Adrenal gland (tissue), 12 donors: ENCODE data around the gene SLITRK1. TPM values are rescaled to one million over a fixed set of nuclear protein-coding genes. Genes with fewer than 3 reads are reported as not detected.

Source experiments
- DNase-seq, 7 donors: peaks; one replicate each; pipeline ENCODE4 v3.0.0-alpha.2; 2019 to 2020
- H3K27ac ChIP-seq, 5 donors: fragments of 200-600 bp; sonication (generic) in 4 of 5; 1 replicate in 3 of 5; 2 replicates in 2 of 5; pipeline versions ENCODE4 v1.5.1 to v1.8.0; 2016 to 2020; ENCODE audit warnings: mild to moderate bottlenecking in 1 of 5
- H3K27me3 ChIP-seq: fragments of 200-600 bp; 2 replicates; pipeline ENCODE4 v1.8.0; 2021
- H3K36me3 ChIP-seq, 2 donors: fragments of 200-600 bp; replicated peaks in 1 of 2; 1 replicate in 1 of 2; 2 replicates in 1 of 2; pipeline versions ENCODE4 v1.5.1 to v1.8.0; 2018 to 2022
- H3K4me1 ChIP-seq, 2 donors: fragments of 200-600 bp; replicated peaks in 1 of 2; 1 replicate in 1 of 2; 2 replicates in 1 of 2; pipeline versions ENCODE4 v1.5.1 to v1.8.0; 2018 to 2021
- H3K4me3 ChIP-seq, 4 donors: fragments of 200-600 bp; sonication (generic) in 3 of 4; one replicate each; pipeline ENCODE4 v1.5.1; 2016 to 2018
- H3K9me3 ChIP-seq, 3 donors: fragments of 200-600 bp; sonication (generic) in 1 of 3; replicated peaks in 1 of 3; 1 replicate in 2 of 3; 2 replicates in 1 of 3; pipeline versions ENCODE4 v1.5.1 to v1.8.0; 2016 to 2021
- POLR2A ChIP-seq, 2 donors: fragments of 450-650 bp; IDR thresholded peaks; one replicate each; pipeline ENCODE4 v1.6.1; 2017; ENCODE audit warnings: antibody characterized with exemption in 2 of 2, mild to moderate bottlenecking in 2 of 2, moderate library complexity in 1 of 2
- WGBS, 4 donors: extraction: QIAGEN DNeasy Blood & Tissue Kit in 2 of 4; methylation state at CpG; one replicate each; pipeline versions ENCODE4 v1.1.5 to v1.1.7; 2013 to 2017; 5-methylcytosine and 5-hydroxymethylcytosine counted together
- intact Hi-C, 2 donors: fragments of 100-400 bp; cut with DNase I; formaldehyde crosslinking; loops; one replicate each; pipeline versions ENCODE4 v1.14.1 to v1.15.0; 2022 to 2023
- polyA plus RNA-seq, 3 donors: library from polyadenylated mRNA; stranded (reverse); fragments of 200-250 nt in 2 of 3; fragments of 350-450 nt in 1 of 3; fragmentation: Illumina TruSeq in 1 of 3; extraction: RNeasy Lipid Tissue Mini Kit (QIAGEN cat#74804) in 1 of 3; gene quantifications; one replicate each; pipeline ENCODE4 v1.2.3, GENCODE V29; 2013 to 2014
- total RNA-seq, 9 donors: library from RNA; depleted of rRNA in 4 of 9; stranded (reverse); fragments of >200 nt in 4 of 9; fragments of 120-200 nt in 1 of 9; fragmentation: NEBNext Ultra II Directional in 1 of 9; extraction: Animal tissue kit (Norgen Biotek cat#: 25700) in 1 of 9; gene quantifications; one replicate each; pipeline versions ENCODE4 v1.1.0 to v1.2.4, GENCODE V29; 2013 to 2023
- TF ChIP-seq, protein P1 (sequence below), 6 experiments: fragments of 450-650 bp in 4 of 6; fragments of 200-600 bp in 2 of 6; sonication (generic) in 1 of 6; IDR thresholded peaks; 1 replicate in 5 of 6; 2 replicates in 1 of 6; pipeline versions ENCODE4 v1.5.1 to v1.8.0; 2016 to 2021; ENCODE audit warnings: antibody characterized with exemption in 6 of 6, mild to moderate bottlenecking in 2 of 6, moderate library complexity in 1 of 6
- donor health status: healthy with polysubstance abuse.
- donor health status: Bipolar disorder and iron deficiency.
- donor health status: DM: yes; HTN: yes; CAD: no.
- donor health status: DM: no; HTN: no; CAD: no.
- donor health status: DM: no; HTN: no; CAD: no.
- donor health status: DM: yes; HTN: yes; CAD: no.

SLITRK1 gene
- total and polyA plus RNA-seq, 12 donors, result 0.03 to 1.1 (median 0.09) TPM; not detected in 7

DNA sequence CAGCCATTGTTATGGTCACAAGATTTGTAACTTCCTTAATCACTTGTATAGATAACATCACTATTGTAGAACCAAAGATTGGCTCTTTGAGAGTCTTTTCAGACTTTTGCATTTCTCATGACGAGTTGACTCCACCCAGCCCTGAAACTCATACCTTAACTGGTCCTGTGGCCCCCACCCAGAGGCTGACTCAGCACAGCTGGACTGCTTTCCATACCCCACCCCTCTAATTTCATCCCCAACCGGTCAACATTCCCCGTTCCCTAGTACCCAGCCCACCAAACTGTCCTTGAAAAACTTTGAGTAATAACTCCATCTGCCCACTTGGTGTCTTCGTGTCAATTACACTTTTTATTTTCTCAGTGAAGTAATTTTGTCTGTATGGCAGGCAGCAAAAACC lies 32.1 kb upstream of the SLITRK1 start:
- no peak for TF ChIP-seq POLR2A (IDR thresholded peaks at IDR 0.05)
- TF ChIP-seq, protein P1, sequence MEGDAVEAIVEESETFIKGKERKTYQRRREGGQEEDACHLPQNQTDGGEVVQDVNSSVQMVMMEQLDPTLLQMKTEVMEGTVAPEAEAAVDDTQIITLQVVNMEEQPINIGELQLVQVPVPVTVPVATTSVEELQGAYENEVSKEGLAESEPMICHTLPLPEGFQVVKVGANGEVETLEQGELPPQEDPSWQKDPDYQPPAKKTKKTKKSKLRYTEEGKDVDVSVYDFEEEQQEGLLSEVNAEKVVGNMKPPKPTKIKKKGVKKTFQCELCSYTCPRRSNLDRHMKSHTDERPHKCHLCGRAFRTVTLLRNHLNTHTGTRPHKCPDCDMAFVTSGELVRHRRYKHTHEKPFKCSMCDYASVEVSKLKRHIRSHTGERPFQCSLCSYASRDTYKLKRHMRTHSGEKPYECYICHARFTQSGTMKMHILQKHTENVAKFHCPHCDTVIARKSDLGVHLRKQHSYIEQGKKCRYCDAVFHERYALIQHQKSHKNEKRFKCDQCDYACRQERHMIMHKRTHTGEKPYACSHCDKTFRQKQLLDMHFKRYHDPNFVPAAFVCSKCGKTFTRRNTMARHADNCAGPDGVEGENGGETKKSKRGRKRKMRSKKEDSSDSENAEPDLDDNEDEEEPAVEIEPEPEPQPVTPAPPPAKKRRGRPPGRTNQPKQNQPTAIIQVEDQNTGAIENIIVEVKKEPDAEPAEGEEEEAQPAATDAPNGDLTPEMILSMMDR (IDR thresholded peaks at IDR 0.05), result no peak
- no peaks in the 10 kb centered on the region for H3K9me3 ChIP-seq
- no peak for DNase-seq
- no peaks in the 10 kb centered on the region for H3K36me3 ChIP-seq
- H3K27ac ChIP-seq, result no peak overlapping the region
- intact Hi-C loops, result no loop called here
- H3K4me3 ChIP-seq, result no peak overlapping the region
- no peaks in the 10 kb centered on the region for H3K27me3 ChIP-seq
- 51 to 82% (median 73%) methylated on average over 4 of the region's 4 CpGs for WGBS, 4 donors
- no peaks in the 10 kb centered on the region for H3K4me1 ChIP-seq

DNA sequence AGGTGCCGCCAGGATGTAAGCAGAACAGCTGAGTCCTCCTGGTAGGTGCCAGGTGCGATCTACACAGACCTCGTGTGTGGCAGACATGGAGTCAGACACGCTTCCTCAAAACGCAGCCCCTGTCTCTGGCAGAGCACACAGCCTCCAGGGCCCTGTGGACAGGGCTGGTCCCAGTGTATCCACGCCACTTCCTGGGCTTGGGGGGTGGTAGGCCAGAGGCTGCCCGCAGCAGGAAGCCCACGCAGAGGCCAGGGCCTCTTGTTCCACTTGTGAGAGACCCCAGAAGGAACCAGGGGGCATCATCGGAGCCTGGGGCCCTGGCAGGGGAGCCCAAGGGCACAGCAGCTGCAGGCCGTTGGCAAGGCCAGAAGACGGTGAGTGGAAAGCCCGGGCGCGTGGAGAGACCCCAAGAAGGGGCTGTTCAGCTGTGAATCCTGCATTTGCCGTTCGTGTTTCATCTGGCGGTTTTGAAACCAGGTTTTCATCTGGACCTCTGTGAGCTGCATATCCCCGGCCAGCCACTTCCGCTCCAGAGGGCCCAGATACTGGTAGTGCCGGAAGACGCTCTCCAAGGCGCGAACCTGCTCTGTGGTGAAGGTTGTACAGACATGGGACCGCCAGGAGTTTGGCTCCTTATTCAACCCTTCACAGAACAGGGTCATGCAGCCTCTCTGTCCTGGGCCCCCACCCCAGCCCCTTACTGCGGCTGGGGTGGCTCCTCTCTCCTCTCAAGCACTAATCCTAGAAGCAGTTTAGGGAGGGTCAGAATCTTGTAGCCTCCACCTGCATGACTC lies 25.1 kb upstream of the SLITRK1 start:
- 91 to 100% (median 93%) methylated on average over 9 to 25 of the region's 25 CpGs for WGBS, 4 donors
- H3K27ac ChIP-seq, result no peak overlapping the region

DNA sequence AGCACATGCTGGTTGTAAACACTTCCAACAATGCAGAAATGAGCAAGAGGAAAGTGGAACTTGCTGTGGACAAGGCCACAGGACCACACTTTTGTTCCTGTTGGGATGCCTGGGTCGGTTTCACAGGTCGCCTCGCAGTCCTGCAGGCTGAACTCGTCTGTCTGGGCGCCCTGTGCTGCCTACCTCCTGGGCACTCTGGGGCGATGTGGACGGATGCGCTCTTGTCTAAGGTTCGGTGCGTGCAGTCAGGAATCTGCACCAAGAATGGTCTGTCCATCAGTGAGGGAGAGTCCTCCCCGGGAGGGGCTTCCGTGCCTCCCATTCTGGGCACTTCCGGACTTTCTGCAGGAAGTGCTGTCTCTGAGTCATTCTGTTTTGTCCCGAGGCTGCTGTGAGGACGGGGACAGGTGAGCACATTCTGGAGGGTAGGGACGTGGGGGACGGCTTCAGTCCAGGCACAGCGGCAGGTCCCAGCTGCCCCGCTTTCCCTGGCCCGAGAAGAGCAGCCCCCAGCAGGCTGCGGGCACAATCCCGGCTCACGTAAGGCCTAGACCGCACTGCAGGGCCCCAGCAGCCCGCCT lies 24.1 kb upstream of the SLITRK1 start:
- no peaks in the 10 kb centered on the region for H3K4me1 ChIP-seq
- 87 to 90% (median 89%) methylated on average over 15 to 25 of the region's 25 CpGs for WGBS, 4 donors
- DNase-seq, result no peak

More for the DNA sequence above, 25.1 kb upstream of the SLITRK1 start:
- Histone ChIP-seq H3K4me1 (no peaks in the 10 kb centered on the region), H3K27me3 (no peaks in the 10 kb centered on the region), H3K36me3 (no peaks in the 10 kb centered on the region), H3K9me3 (no peaks in the 10 kb centered on the region), H3K4me3 (no peak overlapping the region)
- TF ChIP-seq, protein P1 (IDR thresholded peaks at IDR 0.05), result no peak
- TF ChIP-seq POLR2A (IDR thresholded peaks at IDR 0.05), result no peak
- intact Hi-C loops, result no loop called here
- no peak for DNase-seq

DNA sequence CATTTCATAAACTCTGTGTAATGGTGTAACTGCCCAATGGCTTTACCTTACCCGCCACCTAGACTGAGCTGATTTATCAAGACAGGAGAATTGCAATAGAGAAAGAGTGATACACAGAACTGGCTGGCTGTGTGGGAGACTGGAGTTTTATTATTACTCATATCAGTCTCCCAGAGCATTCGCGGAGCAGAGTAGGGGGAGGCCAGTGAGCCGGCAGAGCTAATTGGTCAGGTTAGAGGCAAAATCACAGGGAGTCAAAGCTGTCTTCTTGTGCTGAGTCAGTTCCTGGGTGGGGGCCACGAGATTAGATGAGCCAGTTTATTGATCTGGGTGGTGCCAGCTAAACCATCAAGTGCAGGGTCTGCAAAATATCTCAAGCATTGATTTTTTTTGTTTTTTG lies 23.4 kb upstream of the SLITRK1 start:
- intact Hi-C loops, result no loop called here
- TF ChIP-seq POLR2A (IDR thresholded peaks at IDR 0.05), result no peak
- TF ChIP-seq, protein P1 (IDR thresholded peaks at IDR 0.05), result no peak
- no peak overlapping the region for H3K4me3 ChIP-seq
- no peaks in the 10 kb centered on the region for H3K4me1 ChIP-seq
- no peaks in the 10 kb centered on the region for H3K27me3 ChIP-seq
- no peak for DNase-seq
- 73 to 82% (median 78%) methylated on average over 5 of the region's 5 CpGs for WGBS, 4 donors
- H3K9me3 ChIP-seq, result no peaks in the 10 kb centered on the region
- no peak overlapping the region for H3K27ac ChIP-seq
- H3K36me3 ChIP-seq, result no peaks in the 10 kb centered on the region

More for the DNA sequence above, 24.1 kb upstream of the SLITRK1 start:
- Histone ChIP-seq H3K9me3 (no peaks in the 10 kb centered on the region), H3K36me3 (no peaks in the 10 kb centered on the region), H3K27ac (no peak overlapping the region), H3K27me3 (no peaks in the 10 kb centered on the region), H3K4me3 (no peak overlapping the region)
- no peak for TF ChIP-seq POLR2A (IDR thresholded peaks at IDR 0.05)
- TF ChIP-seq, protein P1 (IDR thresholded peaks at IDR 0.05), result no peak
- intact Hi-C loops, result no loop called here
